HepG2 (cell line): ENCODE measurements around the gene PIGV. TPM values are rescaled to one million over a fixed set of nuclear protein-coding genes. Genes with fewer than 3 reads are reported as not detected.

Experiments
- ARHGAP35 ChIP-seq: sonication (generic); formaldehyde crosslinking; IDR thresholded peaks from 2 replicates; pipeline ENCODE4 v1.9.0; 2022; ENCODE audit warnings: mild to moderate bottlenecking, inconsistent platforms, moderate library complexity, missing genetic modification reagents, borderline replicate concordance
- CENPT ChIP-seq: sonication (generic); formaldehyde crosslinking; IDR thresholded peaks from 2 replicates; pipeline ENCODE4 v1.8.0; 2022; ENCODE audit warnings: low read depth, mild to moderate bottlenecking, moderate library complexity, missing genetic modification reagents
- FOSL2 ChIP-seq: sonication (generic); formaldehyde crosslinking; IDR thresholded peaks from 2 replicates; pipeline ENCODE4 v1.4.0; 2020; ENCODE audit warnings: missing genetic modification reagents
- FOXK2 ChIP-seq: fragments of 450-650 bp; IDR thresholded peaks from 2 replicates; pipeline ENCODE4 v1.6.1; 2016
- GABPB1 ChIP-seq: IDR thresholded peaks from 2 replicates; pipeline ENCODE4 v1.6.1; 2016; ENCODE audit warnings: mild to moderate bottlenecking, missing genetic modification reagents, moderate library complexity, missing compliant biosample characterization
- GATAD2A ChIP-seq: IDR thresholded peaks from 2 replicates; pipeline ENCODE4 v1.6.1; 2016
- HOXA3 ChIP-seq: sonication (generic); formaldehyde crosslinking; IDR thresholded peaks from 2 replicates; pipeline ENCODE4 v1.5.0; 2020; ENCODE audit warnings: missing genetic modification reagents
- HOXD1 ChIP-seq: sonication (generic); formaldehyde crosslinking; IDR thresholded peaks from 2 replicates; pipeline ENCODE4 v1.5.0; 2020; ENCODE audit warnings: missing genetic modification reagents
- IKZF4 ChIP-seq: sonication (generic); formaldehyde crosslinking; IDR thresholded peaks from 2 replicates; pipeline ENCODE4 v1.5.1; 2020; ENCODE audit warnings: borderline replicate concordance, mild to moderate bottlenecking, low read depth, missing genetic modification reagents; ENCODE audit errors: not compliant biosample characterization
- KDM6A ChIP-seq: IDR thresholded peaks from 2 replicates; pipeline ENCODE4 v1.6.1; 2016; ENCODE audit warnings: low read depth
- NFE2 ChIP-seq: sonication (generic); formaldehyde crosslinking; IDR thresholded peaks from 2 replicates; pipeline ENCODE4 v1.4.0; 2020; ENCODE audit warnings: missing genetic modification reagents
- NFE2L2 ChIP-seq: fragments of 150-350 bp; IDR thresholded peaks from 2 replicates; pipeline ENCODE4 v1.6.1; 2014; ENCODE audit warnings: low read length
- NR2F1 ChIP-seq, 2 experiments: fragments of 450-650 bp in 1 of 2; formaldehyde crosslinking in 1 of 2; IDR thresholded peaks; 2 replicates each; pipeline versions ENCODE4 v1.5.0 to v1.6.1; 2016 to 2020; ENCODE audit warnings: mild to moderate bottlenecking in 1 of 2, missing compliant biosample characterization in 1 of 2, missing genetic modification reagents in 1 of 2, moderate library complexity in 1 of 2
- PITX1 ChIP-seq: sonication (generic); formaldehyde crosslinking; IDR thresholded peaks from 2 replicates; pipeline ENCODE4 v1.5.1; 2020; ENCODE audit warnings: mild to moderate bottlenecking, missing genetic modification reagents
- U2AF2 ChIP-seq: fragments of 200-400 bp; formaldehyde crosslinking; IDR thresholded peaks from 2 replicates; pipeline ENCODE4 v1.6.1; 2017; ENCODE audit warnings: low read depth, mild to moderate bottlenecking, low read length
- ZBTB7A ChIP-seq: sonication (generic); formaldehyde crosslinking; IDR thresholded peaks from 2 replicates; pipeline ENCODE4 v1.8.0; 2022; ENCODE audit warnings: mild to moderate bottlenecking, missing genetic modification reagents
- ZFP41 ChIP-seq: sonication (generic); formaldehyde crosslinking; IDR thresholded peaks from 2 replicates; pipeline ENCODE4 v1.4.0; 2020; ENCODE audit warnings: mild to moderate bottlenecking, missing genetic modification reagents, borderline replicate concordance
- ZNF234 ChIP-seq: sonication (generic); formaldehyde crosslinking; conservative IDR thresholded peaks from 2 replicates; pipeline ENCODE4 v1.5.1; 2020; ENCODE audit warnings: mild to moderate bottlenecking, missing genetic modification reagents
- ZNF335 ChIP-seq: sonication (generic); formaldehyde crosslinking; IDR thresholded peaks from 2 replicates; pipeline ENCODE4 v1.4.0; 2020; ENCODE audit warnings: missing genetic modification reagents
- ZNF430 ChIP-seq: sonication (generic); formaldehyde crosslinking; IDR thresholded peaks from 2 replicates; pipeline ENCODE4 v1.9.0; 2021; ENCODE audit warnings: mild to moderate bottlenecking, missing genetic modification reagents
- ZNF567 ChIP-seq: sonication (generic); formaldehyde crosslinking; IDR thresholded peaks from 2 replicates; pipeline ENCODE4 v1.8.1; 2023; ENCODE audit warnings: mild to moderate bottlenecking, missing genetic modification reagents, borderline replicate concordance
- ZNF614 ChIP-seq: IDR thresholded peaks from 2 replicates; pipeline ENCODE4 v1.6.1; 2018; ENCODE audit warnings: missing biosample characterization, missing genetic modification reagents, inconsistent platforms, borderline replicate concordance
- polyA plus RNA-seq, 8 experiments: library from polyadenylated mRNA; depleted of rRNA in 3 of 8; stranded (reverse) in 7 of 8; unstranded in 1 of 8; fragments of >200 nt; fragmentation: Illumina TruSeq in 4 of 8; extraction: Trizol in 4 of 8; gene quantifications; 2 replicates each; pipeline versions ENCODE4 v1.2.1 to v1.2.3, GENCODE V29; 2011 to 2016; ENCODE audit warnings: low read depth in 4 of 8, missing spikeins in 1 of 8, mixed read lengths in 1 of 8; ENCODE audit not compliant: insufficient read depth in 1 of 8
- total RNA-seq, 5 experiments: library from RNA; depleted of rRNA; stranded (reverse); fragments of >200 nt; fragmentation: Illumina TruSeq; extraction: Trizol; gene quantifications; 2 replicates each; pipeline ENCODE4 v1.2.3, GENCODE V29; 2016; ENCODE audit warnings: low read depth in 1 of 5
- TF ChIP-seq, protein P1 (sequence below): sonication (generic); formaldehyde crosslinking; IDR thresholded peaks from 2 replicates; pipeline ENCODE4 v1.4.0; 2020; ENCODE audit warnings: mild to moderate bottlenecking, missing genetic modification reagents
- TF ChIP-seq, protein P2 (sequence below): IDR thresholded peaks from 2 replicates; pipeline ENCODE4 v1.6.1; 2016; ENCODE audit warnings: low read depth, missing genetic modification reagents, missing compliant biosample characterization
- TF ChIP-seq, protein P3 (sequence below): sonication (generic); formaldehyde crosslinking; IDR thresholded peaks from 2 replicates; pipeline ENCODE4 v1.8.0; 2022; ENCODE audit warnings: mild to moderate bottlenecking, missing genetic modification reagents, borderline replicate concordance

PIGV gene
- total and polyA plus RNA-seq, 2 of the 13 experiments (the other 11 are each of a cell fraction or from before 2014, with no cell fraction given) = 13.5 to 22.7 TPM

DNA sequence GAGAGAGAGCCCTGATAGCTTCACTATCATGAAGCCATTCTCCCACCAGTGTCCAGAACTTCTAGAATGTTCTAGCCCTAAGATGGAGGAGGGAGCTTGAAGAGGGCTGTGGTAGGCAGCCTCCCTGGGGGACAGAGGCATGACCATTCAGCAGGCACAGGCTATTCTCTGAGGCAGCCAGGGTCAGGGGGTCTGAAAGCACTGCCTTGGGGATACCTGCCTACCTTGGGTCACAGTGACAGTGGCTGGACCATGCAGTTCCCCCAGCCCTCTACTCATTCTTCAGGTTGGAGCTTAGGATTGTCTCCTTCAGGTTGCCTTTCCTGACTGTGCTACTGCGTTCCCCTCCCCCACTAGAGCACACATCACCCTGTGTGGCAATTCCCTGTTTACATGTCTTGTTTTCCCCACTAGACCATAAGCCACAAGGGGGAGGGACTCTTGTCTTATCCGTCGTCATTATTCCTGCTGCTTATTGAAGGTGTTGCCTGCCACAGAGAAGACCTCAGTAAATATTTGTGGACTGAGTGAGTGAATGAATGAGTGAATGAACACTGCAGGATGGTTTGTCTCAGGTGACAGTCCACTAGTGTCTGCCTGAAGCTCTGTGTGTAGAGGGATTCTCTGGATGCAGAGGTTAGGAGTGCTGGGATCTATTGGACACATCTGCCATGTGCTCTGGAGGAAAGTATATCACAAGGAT is 43.9 kb downstream of the PIGV start (continued):
- TF ChIP-seq ZNF335 (CRISPR knock-in tag) = peak; percentile 59; the same call in 1 of the 2 replicates
- TF ChIP-seq FOSL2 = peak; percentile 80
- TF ChIP-seq U2AF2 = no peak
- TF ChIP-seq GABPB1 (CRISPR knock-in tag) = peak; percentile 39; the same call in 1 of the 2 replicates
- peak; percentile 96 for TF ChIP-seq GATAD2A
- peak; percentile 88 for TF ChIP-seq KDM6A (CRISPR knock-in tag)
- peak; percentile 68; the same call in 1 of the 2 replicates for TF ChIP-seq HOXA3 (CRISPR knock-in tag)
- no peak for TF ChIP-seq IKZF4 (CRISPR knock-in tag)
- TF ChIP-seq ZNF430 = 0 out of 2 replicates have a peak, but pooled peaks have one; percentile 35
- peak; percentile 36; the same call in 1 of the 2 replicates for TF ChIP-seq ZBTB7A (CRISPR knock-in tag)
- peak; percentile 64; the same call in 1 of the 2 replicates for TF ChIP-seq PITX1
- no peak for TF ChIP-seq ZFP41 (CRISPR knock-in tag)
- TF ChIP-seq, protein P1, sequence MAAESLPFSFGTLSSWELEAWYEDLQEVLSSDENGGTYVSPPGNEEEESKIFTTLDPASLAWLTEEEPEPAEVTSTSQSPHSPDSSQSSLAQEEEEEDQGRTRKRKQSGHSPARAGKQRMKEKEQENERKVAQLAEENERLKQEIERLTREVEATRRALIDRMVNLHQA = no peak
- peak; percentile 87; the same call in 1 of the 2 replicates for TF ChIP-seq ZNF614 (CRISPR knock-in tag)
- TF ChIP-seq, protein P2, sequence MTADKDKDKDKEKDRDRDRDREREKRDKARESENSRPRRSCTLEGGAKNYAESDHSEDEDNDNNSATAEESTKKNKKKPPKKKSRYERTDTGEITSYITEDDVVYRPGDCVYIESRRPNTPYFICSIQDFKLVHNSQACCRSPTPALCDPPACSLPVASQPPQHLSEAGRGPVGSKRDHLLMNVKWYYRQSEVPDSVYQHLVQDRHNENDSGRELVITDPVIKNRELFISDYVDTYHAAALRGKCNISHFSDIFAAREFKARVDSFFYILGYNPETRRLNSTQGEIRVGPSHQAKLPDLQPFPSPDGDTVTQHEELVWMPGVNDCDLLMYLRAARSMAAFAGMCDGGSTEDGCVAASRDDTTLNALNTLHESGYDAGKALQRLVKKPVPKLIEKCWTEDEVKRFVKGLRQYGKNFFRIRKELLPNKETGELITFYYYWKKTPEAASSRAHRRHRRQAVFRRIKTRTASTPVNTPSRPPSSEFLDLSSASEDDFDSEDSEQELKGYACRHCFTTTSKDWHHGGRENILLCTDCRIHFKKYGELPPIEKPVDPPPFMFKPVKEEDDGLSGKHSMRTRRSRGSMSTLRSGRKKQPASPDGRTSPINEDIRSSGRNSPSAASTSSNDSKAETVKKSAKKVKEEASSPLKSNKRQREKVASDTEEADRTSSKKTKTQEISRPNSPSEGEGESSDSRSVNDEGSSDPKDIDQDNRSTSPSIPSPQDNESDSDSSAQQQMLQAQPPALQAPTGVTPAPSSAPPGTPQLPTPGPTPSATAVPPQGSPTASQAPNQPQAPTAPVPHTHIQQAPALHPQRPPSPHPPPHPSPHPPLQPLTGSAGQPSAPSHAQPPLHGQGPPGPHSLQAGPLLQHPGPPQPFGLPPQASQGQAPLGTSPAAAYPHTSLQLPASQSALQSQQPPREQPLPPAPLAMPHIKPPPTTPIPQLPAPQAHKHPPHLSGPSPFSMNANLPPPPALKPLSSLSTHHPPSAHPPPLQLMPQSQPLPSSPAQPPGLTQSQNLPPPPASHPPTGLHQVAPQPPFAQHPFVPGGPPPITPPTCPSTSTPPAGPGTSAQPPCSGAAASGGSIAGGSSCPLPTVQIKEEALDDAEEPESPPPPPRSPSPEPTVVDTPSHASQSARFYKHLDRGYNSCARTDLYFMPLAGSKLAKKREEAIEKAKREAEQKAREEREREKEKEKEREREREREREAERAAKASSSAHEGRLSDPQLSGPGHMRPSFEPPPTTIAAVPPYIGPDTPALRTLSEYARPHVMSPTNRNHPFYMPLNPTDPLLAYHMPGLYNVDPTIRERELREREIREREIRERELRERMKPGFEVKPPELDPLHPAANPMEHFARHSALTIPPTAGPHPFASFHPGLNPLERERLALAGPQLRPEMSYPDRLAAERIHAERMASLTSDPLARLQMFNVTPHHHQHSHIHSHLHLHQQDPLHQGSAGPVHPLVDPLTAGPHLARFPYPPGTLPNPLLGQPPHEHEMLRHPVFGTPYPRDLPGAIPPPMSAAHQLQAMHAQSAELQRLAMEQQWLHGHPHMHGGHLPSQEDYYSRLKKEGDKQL = peak; percentile 76; the same call in 1 of the 2 replicates
- peak in 1 of 2 experiments; percentile 60; a peak in 2 of 4 replicates for TF ChIP-seq NR2F1 (CRISPR knock-in tag; IDR thresholded peaks at IDR 0.05)
- no peak for TF ChIP-seq ZNF234 (CRISPR knock-in tag)
- TF ChIP-seq, protein P3, sequence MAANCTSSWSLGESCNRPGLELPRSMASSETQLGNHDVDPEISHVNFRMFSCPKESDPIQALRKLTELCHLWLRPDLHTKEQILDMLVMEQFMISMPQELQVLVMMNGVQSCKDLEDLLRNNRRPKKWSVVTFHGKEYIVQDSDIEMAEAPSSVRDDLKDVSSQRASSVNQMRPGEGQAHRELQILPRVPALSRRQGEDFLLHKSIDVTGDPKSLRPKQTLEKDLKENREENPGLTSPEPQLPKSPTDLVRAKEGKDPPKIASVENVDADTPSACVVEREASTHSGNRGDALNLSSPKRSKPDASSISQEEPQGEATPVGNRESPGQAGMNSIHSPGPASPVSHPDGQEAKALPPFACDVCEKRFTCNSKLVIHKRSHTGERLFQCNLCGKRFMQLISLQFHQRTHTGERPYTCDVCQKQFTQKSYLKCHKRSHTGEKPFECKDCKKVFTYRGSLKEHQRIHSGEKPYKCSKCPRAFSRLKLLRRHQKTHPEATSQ = no peak
- no peak for TF ChIP-seq NFE2 (CRISPR knock-in tag)
- TF ChIP-seq CENPT = no peak
- no peak for TF ChIP-seq ARHGAP35
- TF ChIP-seq NFE2L2 = no peak
- TF ChIP-seq ZNF567 (CRISPR knock-in tag) = no peak
- no peak for TF ChIP-seq HOXD1
- peak; percentile 94 for TF ChIP-seq FOXK2
